PFSK-1 (cell line): ENCODE data around the gene C5orf24.

Experiments used
- FOXP2 ChIP-seq: optimal IDR thresholded peaks from 2 replicates; pipeline ENCODE3; 2011; ENCODE audit warnings: borderline replicate concordance, control low read depth, inconsistent platforms; ENCODE audit not compliant: insufficient read depth; ENCODE audit errors: extremely low read length, extremely low read depth
- POLR2AphosphoS5 ChIP-seq: IDR thresholded peaks from 2 replicates; pipeline ENCODE4 v1.6.1; 2012; ENCODE audit warnings: low read depth, mild to moderate bottlenecking, control low read depth, low read length, moderate library complexity
- SIN3A ChIP-seq: IDR thresholded peaks from 2 replicates; pipeline ENCODE4 v1.6.1; 2012; ENCODE audit warnings: mild to moderate bottlenecking, low read length, moderate library complexity, borderline replicate concordance; ENCODE audit not compliant: insufficient read depth
- TAF1 ChIP-seq: IDR thresholded peaks from 2 replicates; pipeline ENCODE4 v1.6.1; 2012; ENCODE audit warnings: low read length, control low read depth, borderline replicate concordance; ENCODE audit not compliant: insufficient read depth
- TF ChIP-seq, protein P1 (sequence below), 2 experiments: IDR thresholded peaks; 2 replicates each; pipeline versions ENCODE4 v1.6.1 to v1.8.0; 2011 to 2012; ENCODE audit warnings: low read depth in 2 of 2, low read length in 2 of 2, control low read depth in 1 of 2, inconsistent platforms in 1 of 2, mild to moderate bottlenecking in 1 of 2, moderate library complexity in 1 of 2; ENCODE audit not compliant: insufficient read depth in 1 of 2

The C5orf24 gene

GRCh38 chr5:134824681-134825080 is 21.1 kb upstream of the C5orf24 start:
- TF ChIP-seq FOXP2 (no peak), POLR2AphosphoS5 (no peak), TAF1 (no peak), SIN3A (no peak)
- TF ChIP-seq, protein P1, sequence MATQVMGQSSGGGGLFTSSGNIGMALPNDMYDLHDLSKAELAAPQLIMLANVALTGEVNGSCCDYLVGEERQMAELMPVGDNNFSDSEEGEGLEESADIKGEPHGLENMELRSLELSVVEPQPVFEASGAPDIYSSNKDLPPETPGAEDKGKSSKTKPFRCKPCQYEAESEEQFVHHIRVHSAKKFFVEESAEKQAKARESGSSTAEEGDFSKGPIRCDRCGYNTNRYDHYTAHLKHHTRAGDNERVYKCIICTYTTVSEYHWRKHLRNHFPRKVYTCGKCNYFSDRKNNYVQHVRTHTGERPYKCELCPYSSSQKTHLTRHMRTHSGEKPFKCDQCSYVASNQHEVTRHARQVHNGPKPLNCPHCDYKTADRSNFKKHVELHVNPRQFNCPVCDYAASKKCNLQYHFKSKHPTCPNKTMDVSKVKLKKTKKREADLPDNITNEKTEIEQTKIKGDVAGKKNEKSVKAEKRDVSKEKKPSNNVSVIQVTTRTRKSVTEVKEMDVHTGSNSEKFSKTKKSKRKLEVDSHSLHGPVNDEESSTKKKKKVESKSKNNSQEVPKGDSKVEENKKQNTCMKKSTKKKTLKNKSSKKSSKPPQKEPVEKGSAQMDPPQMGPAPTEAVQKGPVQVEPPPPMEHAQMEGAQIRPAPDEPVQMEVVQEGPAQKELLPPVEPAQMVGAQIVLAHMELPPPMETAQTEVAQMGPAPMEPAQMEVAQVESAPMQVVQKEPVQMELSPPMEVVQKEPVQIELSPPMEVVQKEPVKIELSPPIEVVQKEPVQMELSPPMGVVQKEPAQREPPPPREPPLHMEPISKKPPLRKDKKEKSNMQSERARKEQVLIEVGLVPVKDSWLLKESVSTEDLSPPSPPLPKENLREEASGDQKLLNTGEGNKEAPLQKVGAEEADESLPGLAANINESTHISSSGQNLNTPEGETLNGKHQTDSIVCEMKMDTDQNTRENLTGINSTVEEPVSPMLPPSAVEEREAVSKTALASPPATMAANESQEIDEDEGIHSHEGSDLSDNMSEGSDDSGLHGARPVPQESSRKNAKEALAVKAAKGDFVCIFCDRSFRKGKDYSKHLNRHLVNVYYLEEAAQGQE (IDR thresholded peaks at IDR 0.05; ENCODE audit: insufficient read depth in 1 of 2, low read depth in 2 of 2, low read length in 2 of 2): no peak

DNA sequence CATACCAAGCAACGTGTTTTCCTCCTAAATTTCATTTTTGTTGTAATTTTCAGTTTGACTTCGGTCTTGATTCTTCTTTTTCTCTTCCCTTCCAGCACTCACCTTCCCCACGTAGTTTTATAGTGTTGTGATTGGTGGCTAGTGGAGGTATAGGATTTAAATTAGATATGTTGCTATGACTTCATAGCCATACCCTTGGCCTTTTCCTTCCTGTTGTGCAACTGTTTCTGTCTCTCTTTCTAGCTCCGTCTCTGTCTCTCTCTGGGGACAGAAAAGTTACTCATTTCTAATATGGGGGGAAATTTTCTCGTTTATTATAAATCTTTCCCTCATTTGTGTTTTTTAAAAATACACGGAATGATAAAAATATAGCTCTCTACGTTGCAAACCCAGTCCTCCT is 20.6 kb upstream of the C5orf24 start:
- no peak for TF ChIP-seq SIN3A

- TF ChIP-seq, protein P1 (IDR thresholded peaks at IDR 0.05; ENCODE audit: insufficient read depth in 1 of 2, low read depth in 2 of 2, low read length in 2 of 2): no peak
- TF ChIP-seq FOXP2: no peak
- no peak for TF ChIP-seq SIN3A
- TF ChIP-seq TAF1: no peak
- TF ChIP-seq POLR2AphosphoS5: no peak
Measured at GRCh38 chr5:134833340-134834032, 12.3 kb upstream of the C5orf24 start.

GRCh38 chr5:134835623-134836022 is 10.1 kb upstream of the C5orf24 start:
- TF ChIP-seq SIN3A: no peak

DNA sequence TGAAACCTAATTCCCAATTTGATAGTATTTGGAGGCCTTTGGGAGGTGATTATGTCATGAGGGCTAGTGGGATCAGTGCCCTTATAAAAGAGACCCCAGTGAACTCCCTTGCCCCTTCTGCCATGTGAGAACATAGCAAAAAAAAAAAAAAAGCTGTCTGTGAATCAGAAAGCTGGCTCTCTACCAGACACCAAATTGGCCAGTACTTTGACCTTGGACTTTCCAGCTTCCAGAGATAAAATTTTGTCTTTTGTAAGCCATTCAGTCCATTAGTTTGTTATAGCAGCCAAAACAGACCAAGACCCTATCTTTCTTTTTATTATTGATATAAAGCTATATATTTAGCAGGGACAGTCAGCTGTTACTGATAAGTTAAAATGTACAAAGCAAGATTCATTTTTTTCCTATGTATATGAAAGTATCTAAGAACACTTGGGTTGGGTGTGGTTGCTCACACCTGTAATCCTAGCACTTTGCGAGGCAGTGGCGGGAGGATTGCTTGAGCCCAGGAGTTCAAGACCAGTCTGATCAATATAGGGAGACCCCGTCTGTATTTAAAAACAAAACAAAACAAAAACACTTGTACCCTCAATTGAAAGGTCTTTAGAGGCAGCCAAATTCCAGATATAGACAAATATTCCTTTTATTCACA is 8.1 kb upstream of the C5orf24 start:
- TF ChIP-seq TAF1: no peak
- no peak for TF ChIP-seq SIN3A
- TF ChIP-seq, protein P1 (IDR thresholded peaks at IDR 0.05; ENCODE audit: insufficient read depth in 1 of 2, low read depth in 2 of 2, low read length in 2 of 2): no peak
- no peak for TF ChIP-seq POLR2AphosphoS5
- no peak for TF ChIP-seq FOXP2

DNA sequence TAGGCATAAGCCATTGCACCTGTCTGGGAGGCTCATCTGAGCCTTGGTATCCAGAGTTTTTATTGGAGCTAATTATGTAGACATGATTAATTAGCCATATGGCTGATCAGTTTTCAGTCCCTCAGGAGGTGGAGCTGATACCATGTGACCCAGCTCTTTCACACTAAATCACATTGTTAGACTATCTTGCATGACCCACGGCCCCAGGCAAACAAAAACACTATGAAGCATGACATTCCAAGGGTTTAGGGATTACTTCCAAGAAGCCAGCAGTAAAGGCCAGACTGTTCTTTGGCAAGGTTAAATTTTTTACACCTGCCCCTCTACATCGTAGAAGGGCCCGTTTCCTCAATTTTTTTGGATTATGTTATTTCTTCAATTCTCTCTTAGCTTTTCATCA is 5.0 kb upstream of the C5orf24 start:
- TF ChIP-seq TAF1: no peak
- no peak for TF ChIP-seq POLR2AphosphoS5
- TF ChIP-seq SIN3A: no peak
- TF ChIP-seq, protein P1 (IDR thresholded peaks at IDR 0.05; ENCODE audit: insufficient read depth in 1 of 2, low read depth in 2 of 2, low read length in 2 of 2): no peak
- no peak for TF ChIP-seq FOXP2
